Activated CD4-positive, CD25-positive, alpha-beta regulatory T cell (primary cell): ENCODE measurements around the gene SLC6A3.
"Not testable (repeated sequence)": the region's sequence is repeated elsewhere in the genome, so short reads cannot be mapped to it uniquely, and the experiment has no call there.

Experiments used
- DNase-seq, 4 experiments: peaks; one replicate each; lab custom pipeline; 2025; lab: John Stamatoyannopoulos, UW

The SLC6A3 gene

DNA sequence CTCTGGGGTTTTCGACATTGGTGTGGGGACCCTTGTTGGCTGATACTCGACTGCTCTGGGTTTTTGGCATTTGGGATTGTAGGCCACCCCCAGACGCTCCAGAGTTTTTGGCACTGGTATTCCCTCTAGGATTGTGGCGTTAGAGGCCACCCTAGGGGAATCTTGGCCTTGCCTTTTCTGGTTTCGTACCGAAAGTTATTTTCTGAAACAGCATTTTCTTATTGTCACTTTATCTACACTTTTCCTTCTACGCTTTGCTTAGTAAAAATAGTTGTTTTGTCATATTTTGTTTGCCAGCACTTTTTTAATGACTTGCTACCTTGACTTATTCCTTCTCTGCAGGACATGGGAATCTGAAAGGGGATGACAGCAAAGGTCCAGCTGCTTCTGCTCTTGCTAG lies 75.2 kb downstream of the SLC6A3 start:
- no peak for DNase-seq

DNA sequence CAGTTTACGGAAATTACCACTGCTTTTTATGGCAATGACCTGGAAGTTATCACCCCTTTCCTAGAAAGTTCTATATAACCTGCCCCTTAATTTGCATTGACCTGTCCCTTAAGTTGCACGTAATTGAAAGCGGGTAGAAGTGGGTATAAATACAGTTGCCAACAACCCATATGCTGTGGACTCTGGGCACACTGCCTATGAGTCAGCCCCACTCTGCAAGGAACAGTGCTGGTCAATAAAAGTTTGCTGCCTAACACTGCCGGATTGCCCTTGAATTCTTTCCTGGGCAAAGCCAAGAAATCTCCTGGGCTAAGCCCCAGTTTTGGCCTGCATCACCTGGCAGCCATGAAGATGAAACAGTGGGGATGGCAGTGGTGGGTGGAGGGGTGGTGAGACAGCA lies 76.5 kb downstream of the SLC6A3 start:
- no peak for DNase-seq

DNA sequence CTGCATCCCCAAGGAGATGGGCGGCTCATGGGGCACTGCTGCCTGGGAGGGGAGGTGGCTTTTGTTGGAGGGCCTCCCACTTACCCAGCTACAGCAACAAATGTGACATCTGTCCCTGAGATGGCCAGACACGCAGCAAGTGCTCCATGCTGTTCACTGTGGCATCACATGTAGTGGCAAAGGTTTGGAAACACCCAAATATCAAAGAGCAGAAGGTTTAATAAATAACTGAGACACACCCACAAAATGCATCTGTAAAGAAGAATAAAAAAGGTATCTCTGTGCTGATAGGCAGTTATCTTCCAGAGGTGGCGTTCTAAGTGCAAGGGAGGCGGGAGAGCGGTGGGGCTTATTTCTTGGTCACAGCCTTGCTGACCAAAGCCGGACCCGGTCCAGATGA lies 77.0 kb downstream of the SLC6A3 start:
- no peak for DNase-seq

DNA sequence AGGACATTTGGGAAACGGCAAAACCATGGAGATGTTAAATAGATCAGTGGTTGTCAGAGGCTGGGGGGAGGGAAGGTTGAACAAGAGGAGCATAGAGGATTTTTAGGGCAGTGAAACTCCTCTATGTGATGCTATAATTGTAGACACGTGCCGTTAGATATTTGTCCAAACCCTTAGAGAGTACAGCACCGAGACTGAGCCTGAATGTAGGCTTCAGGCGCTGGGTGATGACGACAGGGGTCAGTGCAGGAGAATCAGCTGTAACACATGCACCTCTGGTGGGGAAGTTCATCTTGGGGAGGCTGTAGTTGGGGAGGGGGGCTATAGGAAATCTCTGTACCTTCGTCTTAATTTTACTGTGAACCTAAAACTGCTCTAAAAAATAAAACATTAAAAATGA lies 78.1 kb downstream of the SLC6A3 start:
- DNase-seq: no peak

DNA sequence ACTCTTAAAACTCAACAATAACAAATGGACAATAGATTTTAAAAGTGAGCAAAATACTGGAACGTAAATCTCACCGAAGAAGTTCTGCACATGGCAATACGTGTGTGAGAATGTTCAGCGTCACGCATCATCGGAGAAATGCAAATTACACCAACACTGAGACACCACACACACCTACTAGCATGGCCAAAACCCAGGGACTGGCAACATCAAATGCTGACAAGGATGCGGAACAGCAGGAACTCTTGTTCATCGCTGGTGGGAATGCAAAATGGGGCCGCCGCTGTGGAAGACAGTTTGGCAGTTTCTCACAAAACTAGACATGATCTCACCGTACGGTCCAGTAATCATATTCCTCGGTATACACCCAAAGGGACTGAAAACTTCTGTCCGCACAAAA lies 78.7 kb downstream of the SLC6A3 start:
- no peak for DNase-seq

DNA sequence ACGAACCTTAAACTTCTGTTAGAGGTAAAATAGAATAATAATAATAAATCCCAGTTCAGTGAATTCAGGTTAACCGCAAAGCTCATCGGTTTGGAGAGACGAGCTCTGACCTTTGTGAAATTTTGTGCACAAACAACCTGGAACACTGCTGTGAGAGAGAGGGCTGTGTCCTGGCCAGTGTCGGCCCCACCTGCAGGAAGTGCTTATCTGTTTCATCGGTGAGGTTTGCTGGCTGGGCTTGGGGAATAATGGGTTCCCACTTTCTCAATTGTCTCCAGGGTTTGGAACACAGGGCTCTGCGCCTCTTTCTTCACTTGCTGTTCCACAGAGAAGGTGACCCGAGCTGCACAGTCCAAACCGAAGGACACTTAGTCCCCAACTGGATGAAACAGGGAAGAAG lies 81.0 kb downstream of the SLC6A3 start:
- DNase-seq: no peak

DNA sequence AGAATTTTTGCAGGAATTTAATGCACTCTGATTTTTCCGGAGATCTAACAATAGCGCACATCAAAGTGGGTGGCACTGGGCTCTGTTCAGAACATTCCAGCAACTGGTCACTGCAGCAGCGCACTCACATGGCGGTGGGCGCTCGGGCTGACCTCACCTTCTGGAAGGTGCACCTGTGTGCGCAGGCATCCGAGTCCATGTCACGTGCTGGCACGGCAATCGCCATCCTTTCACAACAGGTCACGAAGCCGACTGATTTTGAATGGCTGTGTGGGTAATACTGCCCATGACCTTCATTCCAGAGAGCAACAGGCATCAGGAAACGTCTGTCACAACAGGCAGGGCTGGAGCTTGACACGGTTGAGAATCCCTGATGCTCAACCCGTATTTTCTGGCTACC lies 81.7 kb downstream of the SLC6A3 start:
- DNase-seq: no peak

DNA sequence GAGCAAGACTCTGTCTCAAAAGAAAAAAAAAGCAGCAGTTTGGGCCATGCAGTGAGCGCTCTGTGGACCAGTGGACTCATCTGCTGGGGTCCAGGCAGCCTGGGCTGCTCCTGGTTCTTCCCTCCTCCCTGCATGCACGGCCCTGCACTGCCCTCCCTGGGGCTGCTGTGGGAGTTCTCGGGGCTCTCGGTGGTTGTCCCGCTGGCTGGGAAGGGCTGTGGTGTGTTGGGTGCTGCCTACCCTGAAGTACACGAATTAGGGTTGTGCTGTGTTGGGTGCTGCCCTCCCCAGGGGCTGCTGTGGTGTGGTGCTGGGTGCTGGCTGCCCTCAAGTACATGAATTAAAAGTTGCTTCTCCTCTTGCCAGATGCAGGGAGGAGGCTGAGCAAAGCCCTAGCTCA lies 82.1 kb downstream of the SLC6A3 start:
- no peak for DNase-seq

DNA sequence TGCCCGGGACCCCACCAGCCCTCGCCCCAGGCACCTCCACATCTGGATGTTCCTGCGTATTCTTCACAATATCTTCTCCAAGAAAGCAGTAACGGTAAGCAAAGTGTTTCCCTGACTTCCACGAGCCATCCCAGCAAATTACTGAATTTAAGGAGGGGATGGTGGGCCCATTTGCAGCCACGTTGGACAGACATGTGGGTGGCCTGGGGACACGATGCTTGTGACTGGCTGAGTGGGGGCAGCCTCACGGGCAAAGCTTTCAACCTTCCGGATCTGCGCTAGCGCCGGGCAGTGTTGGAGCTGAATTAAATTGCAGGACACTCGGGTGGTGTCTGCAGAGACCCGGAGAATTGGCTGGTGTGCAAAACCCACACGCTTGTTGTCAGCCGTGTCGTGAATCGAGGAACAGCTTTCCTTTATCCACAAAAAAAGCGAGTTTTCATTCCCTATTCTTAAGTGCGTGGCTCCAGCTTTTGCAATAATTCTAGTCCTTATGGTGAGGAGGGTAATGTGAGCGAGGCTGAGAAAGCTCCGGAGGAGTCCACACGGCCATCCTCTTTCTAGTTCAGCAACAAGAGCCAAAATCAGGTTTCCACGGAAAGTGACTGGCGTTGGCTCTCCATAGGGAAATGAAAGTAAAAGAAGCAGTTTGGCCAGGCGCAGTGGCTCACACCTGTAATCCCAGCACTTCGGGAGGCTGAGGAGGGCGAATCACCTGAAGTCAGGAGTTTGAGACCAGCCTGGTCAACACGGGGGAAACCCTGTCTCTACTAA lies 82.8 kb downstream of the SLC6A3 start:
- DNase-seq: no peak

DNA sequence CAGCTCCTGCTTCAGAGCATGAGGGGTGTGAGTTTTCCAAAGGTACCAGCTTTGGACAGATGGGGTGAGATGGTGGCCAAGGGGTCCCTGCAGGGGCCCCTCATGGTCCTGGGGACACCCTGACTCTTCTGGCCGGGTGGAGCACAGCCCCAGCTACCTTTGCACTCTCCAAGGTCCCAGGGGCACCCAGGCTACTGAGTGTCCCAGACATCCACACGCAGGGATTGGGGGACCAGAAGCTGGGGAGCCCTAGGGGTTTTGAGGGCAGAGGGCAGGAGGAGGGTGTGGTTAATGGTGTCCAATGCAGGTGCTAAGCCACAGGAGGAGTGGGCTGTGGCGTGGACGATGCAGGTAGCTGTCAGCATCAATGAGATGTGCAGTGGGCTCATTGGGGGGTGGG lies 84.4 kb downstream of the SLC6A3 start:
- no peak for DNase-seq

DNA sequence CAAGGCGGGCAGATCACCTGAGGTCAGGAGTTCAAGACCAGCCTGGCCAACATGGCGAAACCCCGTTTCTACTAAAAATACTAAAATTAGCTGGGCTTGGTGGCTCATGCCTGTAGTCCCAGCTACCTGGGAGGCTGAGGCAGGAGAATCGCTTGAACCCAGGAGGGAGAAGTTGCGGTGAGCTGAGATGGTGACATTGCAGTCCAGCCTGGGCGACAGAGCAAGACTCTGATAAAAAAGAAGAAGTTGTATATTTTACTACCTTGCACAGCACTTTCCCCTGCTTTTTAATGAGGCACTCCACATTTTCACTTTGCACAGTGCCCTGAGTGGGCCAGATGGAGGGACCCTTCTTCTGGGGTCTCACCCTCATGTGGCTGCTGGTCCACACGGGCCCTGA lies 84.9 kb downstream of the SLC6A3 start:
- not testable (repeated sequence) for DNase-seq

DNA sequence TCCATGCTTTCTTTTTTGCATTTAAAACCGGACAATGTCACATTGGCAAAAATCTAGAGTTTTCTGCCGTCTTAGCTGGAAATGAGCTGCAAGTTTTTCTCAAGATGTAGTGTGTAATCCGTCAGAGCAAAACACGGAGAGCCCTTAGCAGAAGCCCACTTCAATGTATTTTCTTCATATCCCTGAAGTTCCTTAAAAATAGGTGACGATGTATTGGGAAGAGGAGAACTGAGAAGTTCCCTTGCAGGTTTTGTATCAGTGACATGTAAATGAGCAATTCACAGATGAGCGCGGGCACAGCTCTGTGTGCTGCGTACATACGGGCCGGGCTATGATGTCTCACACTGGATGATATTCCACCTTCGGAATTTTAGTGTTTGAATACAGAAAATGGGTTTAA lies 85.5 kb downstream of the SLC6A3 start:
- no peak for DNase-seq

DNA sequence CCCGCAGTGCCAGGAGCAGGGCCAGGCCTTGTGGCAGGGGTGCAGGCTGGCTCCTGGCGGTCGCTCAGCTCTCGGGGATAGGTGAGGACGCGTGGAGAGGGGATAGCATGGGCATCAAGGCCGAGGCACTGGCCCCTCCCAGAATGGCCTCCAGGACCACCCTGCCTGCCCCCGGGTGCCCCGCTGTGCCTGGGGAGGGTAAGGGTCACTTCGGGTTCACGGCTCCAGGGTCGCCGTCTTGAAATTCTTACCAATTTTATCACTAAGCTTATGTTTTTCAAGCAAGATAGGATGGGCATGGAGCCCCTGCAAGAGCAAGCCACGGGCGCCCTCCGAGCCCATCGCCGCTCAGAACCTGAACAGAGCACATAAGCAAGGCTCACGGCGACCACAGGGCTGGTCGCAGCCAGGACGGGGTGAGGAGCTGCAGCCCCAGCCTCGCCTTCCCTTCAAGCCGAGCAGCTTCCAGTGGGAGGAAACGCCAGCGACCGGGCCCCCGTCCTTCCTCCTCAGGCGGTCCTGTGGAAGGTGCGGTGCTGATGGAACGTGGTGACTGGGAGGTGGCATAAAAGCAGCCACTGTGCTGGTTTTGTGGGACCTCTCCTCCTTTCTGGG lies 86.1 kb downstream of the SLC6A3 start:
- no peak for DNase-seq

DNA sequence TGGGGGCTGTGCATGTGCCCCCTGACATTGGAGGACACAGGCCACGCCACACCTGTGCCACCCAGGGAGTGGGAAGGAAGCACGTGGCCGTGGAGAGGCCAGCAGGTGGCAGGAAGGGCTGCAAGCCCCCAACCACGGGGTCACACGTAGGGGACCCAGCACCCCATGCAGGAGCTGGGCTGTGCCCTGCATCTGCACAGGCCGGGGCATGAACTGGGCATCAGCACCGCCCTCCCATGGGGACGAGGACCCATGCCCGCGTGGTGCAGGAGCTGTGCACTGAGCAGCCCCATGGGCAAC lies 86.6 kb downstream of the SLC6A3 start:
- DNase-seq: no peak

DNA sequence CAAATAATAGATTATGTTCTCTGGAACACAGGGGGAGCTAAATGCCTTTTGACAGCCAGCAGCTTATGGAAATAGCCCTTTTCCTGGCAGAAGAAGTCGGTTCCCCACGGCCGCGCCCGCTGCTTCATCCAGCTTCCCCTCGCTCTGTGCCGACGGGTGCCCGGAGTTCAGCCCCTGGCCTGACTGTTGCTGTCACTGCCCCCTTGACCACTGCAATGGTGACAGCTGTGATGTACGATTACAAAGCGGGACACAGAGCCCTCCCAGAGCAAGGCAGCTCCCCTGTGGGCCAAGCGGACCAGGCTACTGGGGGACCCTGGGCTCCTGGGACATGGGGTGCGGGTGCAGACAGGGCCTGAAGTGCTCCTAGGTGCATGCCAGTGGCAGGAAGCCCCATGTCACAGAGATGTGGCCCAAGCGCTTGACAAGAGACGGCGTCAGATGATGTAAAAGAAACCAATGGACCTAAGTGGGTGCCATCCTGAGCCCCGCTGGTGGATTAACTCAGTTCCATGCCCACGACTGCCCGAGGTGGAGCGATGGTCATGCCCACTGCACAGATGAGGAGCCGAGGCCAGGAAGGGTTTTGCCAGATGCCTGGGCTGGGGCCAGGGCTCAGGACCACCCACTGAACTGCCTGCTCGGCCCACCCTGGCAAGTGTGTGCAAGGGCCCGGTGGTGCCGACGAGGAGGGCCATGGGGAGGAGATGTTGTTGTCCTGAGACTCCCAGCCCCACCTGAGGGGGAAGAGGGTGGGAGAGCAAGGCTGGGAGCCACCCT lies 87.1 kb downstream of the SLC6A3 start:
- DNase-seq: no peak

DNA sequence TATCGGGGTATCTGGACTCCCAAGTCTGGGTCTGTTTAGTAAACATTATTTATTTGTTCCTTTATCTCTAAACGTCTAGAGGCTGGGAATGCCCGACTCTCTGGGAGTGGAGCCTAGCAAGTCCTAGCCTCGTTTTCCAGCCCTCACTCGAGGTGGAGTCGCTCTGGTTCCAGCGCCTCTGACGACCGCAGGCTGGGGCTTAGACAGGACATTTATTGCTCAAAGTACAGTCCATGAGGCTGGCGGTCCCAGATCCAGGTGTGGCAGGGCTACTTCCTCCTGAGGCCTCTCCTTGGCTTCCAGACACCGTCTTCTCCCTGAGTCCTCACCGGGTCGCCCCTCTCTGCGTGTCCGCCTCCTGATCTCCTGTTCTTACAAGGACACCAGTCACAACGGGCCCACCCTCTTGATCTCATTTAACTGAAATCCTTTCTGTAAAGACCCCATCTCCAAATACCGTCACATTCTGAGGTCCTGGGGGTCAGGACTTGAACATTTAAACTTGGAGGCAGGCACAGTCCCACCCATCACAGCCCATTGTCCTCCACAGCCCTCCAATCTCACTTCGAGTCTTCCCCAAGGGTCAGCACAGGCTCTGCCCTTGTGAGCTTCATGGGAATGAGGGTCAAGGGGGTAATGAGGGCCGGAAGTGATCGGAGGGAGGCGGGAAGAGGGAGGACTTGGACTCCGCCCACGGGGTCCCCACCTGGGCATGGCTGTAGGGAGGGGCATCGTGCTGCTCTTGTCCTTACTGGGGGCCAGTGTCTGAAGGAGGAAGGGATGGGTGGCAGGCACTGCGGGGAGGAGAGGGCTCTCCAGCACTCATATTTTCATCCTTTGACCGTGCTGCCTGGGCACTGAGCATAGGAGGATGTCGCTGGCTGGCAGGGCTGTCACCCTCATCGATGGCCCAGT lies 88.1 kb downstream of the SLC6A3 start:
- no peak for DNase-seq

DNA sequence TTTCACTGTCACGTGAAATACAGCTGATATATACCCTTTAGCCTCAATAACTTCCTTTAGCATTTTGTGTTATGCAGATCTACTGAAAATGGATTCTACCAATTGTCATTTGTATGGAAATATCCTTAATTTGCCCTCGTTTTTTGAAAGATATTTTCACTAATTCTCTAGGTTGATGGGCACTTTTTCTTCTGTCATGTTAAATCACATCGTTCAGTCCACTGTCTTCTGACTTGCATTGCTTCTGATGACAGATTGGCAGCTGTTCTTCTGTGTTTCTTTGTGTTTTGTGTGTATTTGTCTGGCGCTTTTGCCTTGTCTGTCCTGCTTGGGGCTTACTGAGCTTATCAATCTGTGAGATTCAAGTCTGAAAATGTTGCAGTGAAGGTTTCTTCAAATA lies 90.7 kb downstream of the SLC6A3 start:
- no peak for DNase-seq

DNA sequence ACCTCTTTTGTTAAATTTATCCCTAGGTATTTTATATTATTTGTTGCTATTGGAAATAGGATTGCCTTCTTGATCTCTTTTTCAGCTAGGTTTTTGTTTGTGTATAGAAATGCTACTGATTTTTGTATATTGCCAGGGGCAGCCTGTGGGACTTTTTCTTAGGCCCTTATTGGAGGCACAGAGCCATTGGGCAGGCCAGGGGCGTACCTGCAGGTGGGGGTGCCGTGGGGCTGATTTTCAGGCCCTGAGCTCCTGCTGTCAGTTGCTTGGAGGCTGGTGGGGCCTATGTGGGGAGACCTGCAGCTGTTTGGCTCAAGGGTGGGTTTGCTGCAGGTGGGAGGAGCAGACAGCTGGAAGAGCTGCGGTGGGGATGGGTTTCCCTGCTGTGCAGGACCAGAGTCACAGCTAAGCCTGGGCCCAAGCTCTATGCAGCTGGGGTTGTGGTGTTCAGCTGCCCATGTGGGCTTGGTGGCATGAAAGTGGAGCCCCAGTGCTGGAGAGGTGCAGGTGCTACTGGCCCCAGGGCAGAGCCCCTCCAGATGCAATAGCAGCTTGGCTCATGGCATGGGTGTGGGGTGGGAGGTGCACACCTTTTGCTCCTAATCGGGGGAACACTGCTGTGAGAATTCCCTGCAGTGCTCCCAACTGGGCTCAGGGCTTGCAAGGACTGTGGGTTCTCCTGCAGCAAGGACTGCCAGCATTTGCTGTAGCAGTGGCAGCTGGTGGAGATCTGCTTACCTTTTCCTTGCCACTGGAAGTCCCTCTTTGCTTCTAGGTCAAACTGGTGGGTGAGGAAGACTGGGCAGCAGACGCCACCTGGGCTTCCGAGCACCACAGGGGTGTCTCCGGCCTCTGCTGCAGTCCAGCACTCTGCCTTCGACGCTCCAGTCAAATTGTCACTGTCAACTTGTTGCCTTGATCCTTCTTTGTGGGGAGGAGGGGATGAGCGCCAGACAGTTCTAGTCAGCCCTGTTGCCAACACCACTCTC lies 92.7 kb downstream of the SLC6A3 start:
- no peak for DNase-seq

DNA sequence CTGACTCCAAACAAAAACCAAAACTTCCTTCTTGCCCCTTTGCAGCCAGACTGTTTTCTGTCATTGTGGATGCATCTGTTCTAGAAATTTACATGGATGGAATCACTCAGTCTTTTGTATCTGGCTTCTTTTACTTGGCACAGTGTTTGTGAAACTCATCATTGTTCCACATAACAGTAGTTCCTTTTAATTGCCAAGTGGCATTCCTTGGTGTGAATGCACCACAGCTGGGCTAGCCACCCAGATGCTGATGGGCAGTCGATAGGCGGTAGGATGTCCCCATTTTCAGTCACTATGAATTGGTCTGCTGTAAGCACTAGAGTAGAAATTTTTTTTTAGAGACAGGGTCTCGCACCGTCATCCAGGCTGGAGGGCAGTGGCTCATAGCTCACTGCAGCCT lies 94.1 kb downstream of the SLC6A3 start:
- no peak for DNase-seq

DNA sequence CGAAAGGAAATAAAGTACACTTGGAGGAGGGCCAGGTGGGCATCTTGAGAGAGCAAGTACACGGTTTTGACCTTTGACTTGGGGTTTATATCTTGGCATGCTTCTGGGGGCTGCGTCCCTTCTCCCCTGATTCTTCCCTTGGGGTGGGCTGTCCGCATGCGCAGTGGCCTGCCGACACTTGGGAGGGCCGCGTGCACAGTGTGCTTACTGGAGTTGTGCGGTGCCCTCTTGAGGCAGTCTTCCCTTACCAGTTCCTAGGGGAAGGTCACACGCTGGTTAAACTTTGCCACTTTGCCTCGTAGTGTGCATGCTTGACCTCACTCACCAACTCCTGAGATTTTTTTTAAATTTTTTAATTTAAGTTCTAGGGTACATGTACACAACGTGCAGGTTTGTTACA lies 96.0 kb downstream of the SLC6A3 start:
- no peak for DNase-seq

DNA sequence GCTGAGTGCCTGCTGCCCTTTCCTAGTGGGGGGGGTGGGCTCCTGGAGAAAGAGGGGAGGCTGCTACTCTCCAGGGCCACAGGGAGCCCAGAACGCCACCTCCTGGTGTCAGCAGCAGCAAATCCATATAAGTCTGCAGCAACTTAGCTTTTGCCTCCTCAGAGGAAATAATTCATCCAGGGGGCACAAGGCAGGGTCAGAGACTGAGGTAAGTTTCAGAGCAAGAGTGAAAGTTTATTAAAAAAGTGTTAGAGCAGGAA lies 96.3 kb downstream of the SLC6A3 start:
- DNase-seq: no peak
